Gastrocnemius medialis (tissue), 4 donors: Measurements from ENCODE around the gene NEBL.

ENCODE experiments used
- POLR2A ChIP-seq, 2 donors: fragments of 450-650 bp; IDR thresholded peaks; one replicate each; pipeline ENCODE4 v1.6.1; 2017; ENCODE audit warnings: antibody characterized with exemption in 2 of 2, mild to moderate bottlenecking in 2 of 2, moderate library complexity in 2 of 2
- TF ChIP-seq, protein P1 (sequence below), 5 experiments: fragments of 450-650 bp in 3 of 5; fragments of 200-600 bp in 2 of 5; sonication (generic) in 2 of 5; IDR thresholded peaks in 4 of 5; conservative IDR thresholded peaks in 1 of 5; 1 replicate in 4 of 5; 2 replicates in 1 of 5; pipeline ENCODE4 v1.5.1; 2016 to 2019; ENCODE audit warnings: antibody characterized with exemption in 5 of 5, mild to moderate bottlenecking in 3 of 5, moderate library complexity in 3 of 5

DNA sequence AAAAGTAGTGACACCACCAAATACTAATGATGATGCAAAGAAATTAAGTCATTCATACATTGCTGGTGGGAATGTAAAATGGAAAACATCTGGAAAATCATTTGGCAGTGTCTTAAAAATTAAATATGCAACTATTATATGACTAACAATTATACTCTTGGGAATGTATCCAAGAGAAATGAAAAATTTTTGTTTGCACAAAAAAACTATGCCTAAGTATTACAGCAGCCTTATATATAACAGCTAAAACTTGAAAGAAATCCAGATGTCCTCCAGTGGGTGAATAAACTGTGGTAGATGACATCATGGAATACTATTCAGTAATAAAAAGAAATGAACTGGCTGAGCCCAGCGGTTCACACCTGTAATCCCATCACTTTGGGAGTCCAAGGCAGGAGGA is 132.0 kb downstream of the NEBL start:
- no peak for TF ChIP-seq POLR2A (IDR thresholded peaks at IDR 0.05)
- TF ChIP-seq, protein P1, sequence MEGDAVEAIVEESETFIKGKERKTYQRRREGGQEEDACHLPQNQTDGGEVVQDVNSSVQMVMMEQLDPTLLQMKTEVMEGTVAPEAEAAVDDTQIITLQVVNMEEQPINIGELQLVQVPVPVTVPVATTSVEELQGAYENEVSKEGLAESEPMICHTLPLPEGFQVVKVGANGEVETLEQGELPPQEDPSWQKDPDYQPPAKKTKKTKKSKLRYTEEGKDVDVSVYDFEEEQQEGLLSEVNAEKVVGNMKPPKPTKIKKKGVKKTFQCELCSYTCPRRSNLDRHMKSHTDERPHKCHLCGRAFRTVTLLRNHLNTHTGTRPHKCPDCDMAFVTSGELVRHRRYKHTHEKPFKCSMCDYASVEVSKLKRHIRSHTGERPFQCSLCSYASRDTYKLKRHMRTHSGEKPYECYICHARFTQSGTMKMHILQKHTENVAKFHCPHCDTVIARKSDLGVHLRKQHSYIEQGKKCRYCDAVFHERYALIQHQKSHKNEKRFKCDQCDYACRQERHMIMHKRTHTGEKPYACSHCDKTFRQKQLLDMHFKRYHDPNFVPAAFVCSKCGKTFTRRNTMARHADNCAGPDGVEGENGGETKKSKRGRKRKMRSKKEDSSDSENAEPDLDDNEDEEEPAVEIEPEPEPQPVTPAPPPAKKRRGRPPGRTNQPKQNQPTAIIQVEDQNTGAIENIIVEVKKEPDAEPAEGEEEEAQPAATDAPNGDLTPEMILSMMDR (IDR thresholded peaks at IDR 0.05 in 4 of 5, conservative IDR thresholded peaks at IDR 0.05 in 1 of 5), result no peak
